ENCODE measurements around the gene SLC37A2.

DNA sequence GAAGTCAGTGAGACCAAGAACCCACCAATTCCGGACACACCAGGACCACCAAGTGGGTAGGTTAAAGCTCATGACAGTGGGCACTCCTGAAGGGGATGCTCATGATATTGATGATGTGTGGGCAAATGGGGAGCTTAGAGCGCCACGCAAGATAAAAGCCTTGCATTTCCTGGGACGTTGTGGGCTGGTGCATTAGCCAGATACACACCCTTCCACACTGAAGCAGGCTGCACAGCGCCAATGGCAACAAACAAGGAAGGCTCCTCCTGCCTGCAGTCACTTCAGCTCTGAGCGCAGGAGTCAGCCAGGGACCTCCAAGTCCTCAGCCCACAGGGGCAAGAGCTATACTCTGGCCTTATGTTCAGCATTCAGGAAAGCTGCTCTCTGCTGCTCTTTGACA lies 27.7 kb downstream of the SLC37A2 start:
- TF ChIP-seq, protein P1, sequence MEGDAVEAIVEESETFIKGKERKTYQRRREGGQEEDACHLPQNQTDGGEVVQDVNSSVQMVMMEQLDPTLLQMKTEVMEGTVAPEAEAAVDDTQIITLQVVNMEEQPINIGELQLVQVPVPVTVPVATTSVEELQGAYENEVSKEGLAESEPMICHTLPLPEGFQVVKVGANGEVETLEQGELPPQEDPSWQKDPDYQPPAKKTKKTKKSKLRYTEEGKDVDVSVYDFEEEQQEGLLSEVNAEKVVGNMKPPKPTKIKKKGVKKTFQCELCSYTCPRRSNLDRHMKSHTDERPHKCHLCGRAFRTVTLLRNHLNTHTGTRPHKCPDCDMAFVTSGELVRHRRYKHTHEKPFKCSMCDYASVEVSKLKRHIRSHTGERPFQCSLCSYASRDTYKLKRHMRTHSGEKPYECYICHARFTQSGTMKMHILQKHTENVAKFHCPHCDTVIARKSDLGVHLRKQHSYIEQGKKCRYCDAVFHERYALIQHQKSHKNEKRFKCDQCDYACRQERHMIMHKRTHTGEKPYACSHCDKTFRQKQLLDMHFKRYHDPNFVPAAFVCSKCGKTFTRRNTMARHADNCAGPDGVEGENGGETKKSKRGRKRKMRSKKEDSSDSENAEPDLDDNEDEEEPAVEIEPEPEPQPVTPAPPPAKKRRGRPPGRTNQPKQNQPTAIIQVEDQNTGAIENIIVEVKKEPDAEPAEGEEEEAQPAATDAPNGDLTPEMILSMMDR (IDR thresholded peaks at IDR 0.05) = no peak
- no peak for TF ChIP-seq POLR2A (IDR thresholded peaks at IDR 0.05)

Measured in esophagus squamous epithelium (tissue), 4 donors.